GM13977 (cell line): ENCODE measurements around the gene TAOK3.
A peak's percentile ranks its signal among the peaks of the same experiment; 100 is the strongest.

Source experiments
- DNase-seq: peaks from one replicate; pipeline ENCODE4 v3.0.0; 2012; ENCODE audit warnings: low spot score
- CTCF ChIP-seq: IDR thresholded peaks from 2 replicates; pipeline ENCODE4 v1.5.1; 2012; ENCODE audit warnings: mild to moderate bottlenecking, control low read depth; ENCODE audit not compliant: insufficient read depth; ENCODE audit errors: extremely low read depth, missing control alignments
- in situ Hi-C: fragments of 300-500 bp; cut with MboI; formaldehyde crosslinking; loops from one replicate; pipeline ENCODE4 v1.12.0; 2022; ENCODE audit warnings: low sequenced_read_pairs, low pct_unique_long_range_greater_than_20kb, mixed read lengths, inconsistent platforms; ENCODE audit not compliant: unreplicated experiment

The TAOK3 gene

GRCh38 chr12:118119449-118119879 is 253.2 kb downstream of the TAOK3 start:
- no peak for DNase-seq
- in situ Hi-C loops, result no loop called here
- TF ChIP-seq CTCF, result no peak

GRCh38 chr12:118109088-118109487 is 263.6 kb downstream of the TAOK3 start:
- TF ChIP-seq CTCF, result no peak
- in situ Hi-C loops, result no loop called here
- DNase-seq, result no peak

- TF ChIP-seq CTCF, result no peak
- in situ Hi-C loops, result no loop called here
- no peak for DNase-seq
Measured at GRCh38 chr12:118107694-118108093, 265.0 kb downstream of the TAOK3 start.

GRCh38 chr12:118107011-118107410 is 265.7 kb downstream of the TAOK3 start:
- no peak for TF ChIP-seq CTCF
- DNase-seq, result no peak
- in situ Hi-C loops, result no loop called here

GRCh38 chr12:118103601-118104382 is 268.9 kb downstream of the TAOK3 start, which contains the start of gene VSIG10:
Gene VSIG10 (minus strand): TSS chr12:118104011. CDS start chr12:118103671, 340 bp downstream.
- no peak for TF ChIP-seq CTCF
- in situ Hi-C loops, result no loop called here
- peak; percentile 69 for DNase-seq

GRCh38 chr12:118103201-118103600 is 269.5 kb downstream of the TAOK3 start:
- in situ Hi-C loops, result no loop called here
- DNase-seq, result no peak

More at GRCh38 chr12:118103201-118103600, 269.5 kb downstream of the TAOK3 start:
- no peak for TF ChIP-seq CTCF
